Endodermal cell (in vitro differentiated cells): ENCODE results near the gene RIOK3. TPM values are rescaled to one million over a fixed set of nuclear protein-coding genes. Genes with fewer than 3 reads are reported as not detected.
A peak's percentile ranks its signal among the peaks of the same experiment; 100 is the strongest.

Source experiments
- DNase-seq: peaks from one replicate; pipeline ENCODE4 v3.0.0-alpha.2; 2017
- H3K27ac ChIP-seq: 2 replicates; pipeline ENCODE4 v1.5.1; 2013; ENCODE audit warnings: mild to moderate bottlenecking, low read depth, low read length, moderate library complexity
- H3K27me3 ChIP-seq: 2 replicates; pipeline ENCODE4 v1.6.1; 2013; ENCODE audit warnings: mild to moderate bottlenecking, low read length, moderate library complexity; ENCODE audit not compliant: insufficient read depth, control insufficient read depth, poor library complexity, severe bottlenecking
- H3K36me3 ChIP-seq: 2 replicates; pipeline ENCODE4 v1.7.0; 2013; ENCODE audit warnings: mild to moderate bottlenecking, low read length, moderate library complexity; ENCODE audit not compliant: control insufficient read depth, insufficient read depth
- H3K4me1 ChIP-seq: one replicate; pipeline ENCODE4 v1.7.0; 2013; ENCODE audit warnings: low read length; ENCODE audit not compliant: control insufficient read depth, insufficient read depth
- H3K4me3 ChIP-seq: 2 replicates; pipeline ENCODE4 v1.5.1; 2013; ENCODE audit warnings: mild to moderate bottlenecking, low read length, moderate library complexity
- H3K9ac ChIP-seq: 2 replicates; pipeline ENCODE4 v1.6.1; 2013; ENCODE audit warnings: mild to moderate bottlenecking, low read length, moderate library complexity; ENCODE audit not compliant: poor library complexity, severe bottlenecking; ENCODE audit errors: extremely low read depth
- H3K9me3 ChIP-seq: 2 replicates; pipeline ENCODE4 v1.6.1; 2013; ENCODE audit warnings: mild to moderate bottlenecking, low read length, moderate library complexity; ENCODE audit not compliant: control insufficient read depth
- H3K27ac Mint-ChIP-seq: 2 replicates; pipeline ENCODE4 v1.8.0; 2020; ENCODE audit warnings: mixed read lengths
- H3K27me3 Mint-ChIP-seq: 2 replicates; pipeline ENCODE4 v1.8.0; 2021; ENCODE audit warnings: mild to moderate bottlenecking, mixed read lengths; ENCODE audit not compliant: insufficient read depth
- H3K36me3 Mint-ChIP-seq: 2 replicates; pipeline ENCODE4 v1.8.0; 2020; ENCODE audit warnings: low read depth, mixed read lengths
- H3K4me1 Mint-ChIP-seq: 2 replicates; pipeline ENCODE4 v1.8.0; 2020; ENCODE audit warnings: mixed read lengths
- H3K4me3 Mint-ChIP-seq: 2 replicates; pipeline ENCODE4 v1.8.0; 2020; ENCODE audit warnings: mild to moderate bottlenecking, moderate library complexity, mixed read lengths
- H3K9me3 Mint-ChIP-seq: 2 replicates; pipeline ENCODE4 v1.8.0; 2020; ENCODE audit warnings: mild to moderate bottlenecking, mixed read lengths
- WGBS, 2 experiments: methylation state at CpG; one replicate each; pipeline versions ENCODE4 v1.1.5 to v1.1.7; 2013; ENCODE audit warnings: missing lambda C conversion rate in 2 of 2, mixed read lengths in 1 of 2; ENCODE audit not compliant: insufficient coverage in 1 of 2, insufficient read length in 1 of 2; 5-methylcytosine and 5-hydroxymethylcytosine counted together
- total RNA-seq, 2 donors: library from RNA; stranded (reverse); fragmentation: NEBNext Ultra II Directional in 1 of 2; extraction: Animal tissue kit (Norgen Biotek cat#: 25700) in 1 of 2; gene quantifications; 2 replicates in 1 of 2; 3 replicates in 1 of 2; pipeline ENCODE4 v1.2.1, GENCODE V29; 2021
- TF ChIP-seq, protein P1 (sequence below): fragments of 200-600 bp; sonication (generic); conservative IDR thresholded peaks from 2 replicates; pipeline ENCODE4 v1.5.0; 2021; ENCODE audit warnings: antibody characterized with exemption, mild to moderate bottlenecking

RIOK3 gene
- total RNA-seq, 2 donors from 2014 or later, result 31.2 to 45.0 TPM

DNA sequence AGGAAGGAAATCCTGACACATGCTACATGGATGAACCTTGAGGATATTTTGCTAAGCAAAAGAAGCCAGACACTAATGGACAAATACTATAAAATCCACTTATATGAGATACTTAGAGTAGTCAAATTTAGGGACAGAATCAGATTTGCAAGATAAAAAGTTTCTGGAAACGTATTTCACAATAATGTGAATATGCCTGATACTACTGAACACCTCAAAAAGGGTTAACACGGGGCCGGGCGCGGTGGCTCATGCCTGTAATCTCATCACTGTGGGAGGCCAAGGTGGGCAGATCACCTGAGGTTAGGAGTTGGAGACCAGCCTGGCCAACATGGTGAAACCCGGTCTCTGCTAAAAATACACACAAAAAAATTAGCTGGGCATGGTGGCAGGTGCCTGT lies 48.5 kb downstream of the RIOK3 start:
- peaks cover 30% of the 10 kb centered on the region for H3K27me3 Mint-ChIP-seq
- H3K4me1 ChIP-seq, result no peaks in the 10 kb centered on the region
- no peaks in the 10 kb centered on the region for H3K9me3 Mint-ChIP-seq
- no peaks in the 10 kb centered on the region for H3K9me3 ChIP-seq
- H3K4me3 Mint-ChIP-seq, result no peak overlapping the region
- TF ChIP-seq, protein P1, sequence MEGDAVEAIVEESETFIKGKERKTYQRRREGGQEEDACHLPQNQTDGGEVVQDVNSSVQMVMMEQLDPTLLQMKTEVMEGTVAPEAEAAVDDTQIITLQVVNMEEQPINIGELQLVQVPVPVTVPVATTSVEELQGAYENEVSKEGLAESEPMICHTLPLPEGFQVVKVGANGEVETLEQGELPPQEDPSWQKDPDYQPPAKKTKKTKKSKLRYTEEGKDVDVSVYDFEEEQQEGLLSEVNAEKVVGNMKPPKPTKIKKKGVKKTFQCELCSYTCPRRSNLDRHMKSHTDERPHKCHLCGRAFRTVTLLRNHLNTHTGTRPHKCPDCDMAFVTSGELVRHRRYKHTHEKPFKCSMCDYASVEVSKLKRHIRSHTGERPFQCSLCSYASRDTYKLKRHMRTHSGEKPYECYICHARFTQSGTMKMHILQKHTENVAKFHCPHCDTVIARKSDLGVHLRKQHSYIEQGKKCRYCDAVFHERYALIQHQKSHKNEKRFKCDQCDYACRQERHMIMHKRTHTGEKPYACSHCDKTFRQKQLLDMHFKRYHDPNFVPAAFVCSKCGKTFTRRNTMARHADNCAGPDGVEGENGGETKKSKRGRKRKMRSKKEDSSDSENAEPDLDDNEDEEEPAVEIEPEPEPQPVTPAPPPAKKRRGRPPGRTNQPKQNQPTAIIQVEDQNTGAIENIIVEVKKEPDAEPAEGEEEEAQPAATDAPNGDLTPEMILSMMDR, result no peak
- H3K4me1 Mint-ChIP-seq, result peaks cover 14% of the 10 kb centered on the region
- H3K27me3 ChIP-seq, result peaks cover 16% of the 10 kb centered on the region
- H3K36me3 Mint-ChIP-seq, result peaks cover 7% of the 10 kb centered on the region
- no peak overlapping the region for H3K4me3 ChIP-seq
- H3K36me3 ChIP-seq, result no peaks in the 10 kb centered on the region
- H3K27ac ChIP-seq, result no peak overlapping the region
- H3K9ac ChIP-seq, result no peak overlapping the region
- 92 to 100% methylated on average over 1 to 6 of the region's 6 CpGs for WGBS, 2 experiments
- no peak overlapping the region for H3K27ac Mint-ChIP-seq
- no peak for DNase-seq

DNA sequence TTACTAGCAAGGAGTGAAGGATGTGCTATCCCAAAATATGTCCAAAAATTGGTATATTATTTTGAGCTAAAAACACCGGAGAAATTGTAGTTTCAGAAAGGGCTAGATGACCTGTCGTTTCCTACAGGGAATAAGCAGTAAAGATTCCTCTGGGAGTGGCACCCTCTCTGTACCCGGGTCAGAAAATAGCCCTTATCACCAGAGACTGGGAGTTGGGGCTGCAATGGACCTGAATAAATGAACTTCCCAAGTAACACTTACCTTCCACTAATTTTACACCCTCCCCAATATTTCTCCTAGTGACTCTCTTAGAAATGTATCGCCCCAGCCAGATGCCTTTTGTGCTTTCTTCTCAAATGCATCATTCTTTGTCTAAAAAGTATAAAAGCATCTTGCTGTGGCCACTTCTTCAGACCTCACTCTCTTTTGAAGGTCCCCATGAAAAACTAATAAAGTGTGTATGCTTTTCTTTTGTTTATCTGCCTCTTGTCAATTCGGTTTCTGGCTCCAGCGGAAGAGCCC lies 49.5 kb downstream of the RIOK3 start:
- H3K4me1 Mint-ChIP-seq, result peaks cover 14% of the 10 kb centered on the region
- peak overlapping the region; percentile 76 for H3K4me3 Mint-ChIP-seq
- DNase-seq, result no peak
- H3K9me3 Mint-ChIP-seq, result no peaks in the 10 kb centered on the region
- Histone ChIP-seq H3K36me3 (no peaks in the 10 kb centered on the region), H3K4me1 (no peaks in the 10 kb centered on the region), H3K4me3 (peak overlapping the region; percentile 82), H3K27me3 (peaks cover 16% of the 10 kb centered on the region), H3K27ac (peak overlapping the region; percentile 82), H3K9ac (peak overlapping the region; percentile 71), H3K9me3 (no peaks in the 10 kb centered on the region)
- TF ChIP-seq, protein P1, result no peak
- H3K27ac Mint-ChIP-seq, result no peak overlapping the region
- H3K36me3 Mint-ChIP-seq, result peaks cover 10% of the 10 kb centered on the region
- 27 to 34% methylated on average over 3 to 6 of the region's 6 CpGs for WGBS, 2 experiments
- H3K27me3 Mint-ChIP-seq, result peaks cover 30% of the 10 kb centered on the region

DNA sequence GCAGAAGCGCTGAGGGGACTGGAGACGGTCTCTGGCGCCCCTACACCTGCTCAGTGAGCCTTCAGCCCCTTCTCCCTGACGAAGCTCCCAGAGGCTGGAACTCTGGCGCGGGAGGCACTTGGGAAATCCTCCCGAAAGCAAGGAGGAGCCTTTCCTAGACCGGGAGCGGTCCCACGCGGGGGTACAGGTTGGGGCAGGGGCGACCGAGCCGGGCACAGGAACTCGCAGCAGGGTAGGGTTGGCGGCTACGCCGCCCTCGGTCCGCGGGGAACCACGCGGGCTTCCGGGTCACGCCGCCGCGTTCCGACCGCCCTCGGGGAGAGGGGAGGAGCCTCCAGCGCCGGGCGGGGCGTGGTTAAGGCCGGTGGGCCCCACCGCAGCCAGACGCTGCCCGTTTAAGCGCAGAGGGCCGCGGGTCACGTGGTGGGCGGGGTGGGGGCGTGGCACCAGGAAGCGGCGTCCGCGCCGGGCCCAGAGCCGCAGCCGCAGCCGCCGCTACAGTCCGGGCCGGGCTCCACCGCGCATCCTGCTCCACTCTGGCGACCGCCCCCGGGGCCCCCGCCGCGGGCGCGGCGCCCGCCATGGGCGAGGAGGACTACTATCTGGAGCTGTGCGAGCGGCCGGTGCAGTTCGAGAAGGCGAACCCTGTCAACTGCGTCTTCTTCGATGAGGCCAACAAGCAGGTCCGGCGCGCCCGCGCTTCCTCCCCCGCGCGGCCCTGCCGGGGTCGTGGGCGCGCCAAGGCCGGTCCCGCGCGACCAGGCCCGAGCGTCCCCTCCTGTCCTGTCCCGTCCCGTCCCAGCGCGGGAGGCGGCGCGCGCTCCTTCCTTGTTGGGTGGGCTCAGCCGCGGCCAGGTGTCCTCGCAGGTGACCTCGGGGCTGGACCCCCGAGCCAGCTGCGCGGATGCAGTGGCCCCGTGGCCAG lies 50.2 kb downstream of the RIOK3 start, which contains the start of gene RMC1:
RMC1 (plus strand) TSS at position 474 of the 925 bp plus-strand sequence; CDS start at position 582, 108 bp downstream.
- no peaks in the 10 kb centered on the region for H3K9me3 ChIP-seq
- TF ChIP-seq, protein P1, result peak; percentile 54
- H3K36me3 ChIP-seq, result no peaks in the 10 kb centered on the region
- Mint-ChIP-seq H3K9me3 (no peaks in the 10 kb centered on the region), H3K4me3 (peak within 1 kb of the TSS; percentile 76), H3K36me3 (peaks cover 10% of the 10 kb centered on the region), H3K27me3 (peaks cover 30% of the 10 kb centered on the region), H3K4me1 (peaks cover 21% of the 10 kb centered on the region), H3K27ac (peak within 1 kb of the TSS; percentile 75)
- peak; percentile 97 for DNase-seq
- WGBS, 2 experiments, result 0% methylated on average over 31 to 110 of the region's 110 CpGs
- peak within 1 kb of the TSS; percentile 71 for H3K9ac ChIP-seq
- peak within 1 kb of the TSS; percentile 82 for H3K27ac ChIP-seq
- H3K27me3 ChIP-seq, result peaks cover 16% of the 10 kb centered on the region
- peak within 1 kb of the TSS; percentile 82 for H3K4me3 ChIP-seq
- H3K4me1 ChIP-seq, result no peaks in the 10 kb centered on the region
